Measurements from ENCODE around the gene ZPLD1.

DNA sequence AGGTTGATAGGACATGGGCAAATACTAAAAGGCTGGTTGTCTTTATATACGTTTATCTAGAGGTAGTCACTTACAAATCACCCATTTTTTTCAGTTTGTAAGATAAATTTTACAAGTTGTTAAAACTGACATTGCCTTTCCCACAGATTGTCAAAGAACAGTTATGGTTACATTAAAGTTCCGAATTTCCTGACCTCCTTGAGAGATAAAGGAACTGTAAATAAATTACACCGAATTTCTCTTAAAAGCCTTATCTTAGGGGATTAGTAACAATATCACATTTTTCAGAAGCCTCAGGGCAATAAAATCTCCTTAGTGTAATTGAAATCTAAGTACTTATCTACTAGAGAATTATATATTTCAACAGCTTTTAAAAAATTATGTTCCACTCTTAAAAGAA, 49.5 kb downstream of the ZPLD1 start:
- TF ChIP-seq, protein P1, sequence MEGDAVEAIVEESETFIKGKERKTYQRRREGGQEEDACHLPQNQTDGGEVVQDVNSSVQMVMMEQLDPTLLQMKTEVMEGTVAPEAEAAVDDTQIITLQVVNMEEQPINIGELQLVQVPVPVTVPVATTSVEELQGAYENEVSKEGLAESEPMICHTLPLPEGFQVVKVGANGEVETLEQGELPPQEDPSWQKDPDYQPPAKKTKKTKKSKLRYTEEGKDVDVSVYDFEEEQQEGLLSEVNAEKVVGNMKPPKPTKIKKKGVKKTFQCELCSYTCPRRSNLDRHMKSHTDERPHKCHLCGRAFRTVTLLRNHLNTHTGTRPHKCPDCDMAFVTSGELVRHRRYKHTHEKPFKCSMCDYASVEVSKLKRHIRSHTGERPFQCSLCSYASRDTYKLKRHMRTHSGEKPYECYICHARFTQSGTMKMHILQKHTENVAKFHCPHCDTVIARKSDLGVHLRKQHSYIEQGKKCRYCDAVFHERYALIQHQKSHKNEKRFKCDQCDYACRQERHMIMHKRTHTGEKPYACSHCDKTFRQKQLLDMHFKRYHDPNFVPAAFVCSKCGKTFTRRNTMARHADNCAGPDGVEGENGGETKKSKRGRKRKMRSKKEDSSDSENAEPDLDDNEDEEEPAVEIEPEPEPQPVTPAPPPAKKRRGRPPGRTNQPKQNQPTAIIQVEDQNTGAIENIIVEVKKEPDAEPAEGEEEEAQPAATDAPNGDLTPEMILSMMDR (IDR thresholded peaks at IDR 0.05) = no peak
- no peak for TF ChIP-seq POLR2A (IDR thresholded peaks at IDR 0.05)

All from ovary (tissue), 3 donors.